H1 (cell line): Measurements from ENCODE around the gene FJX1.

ENCODE experiments used
- BRCA1 ChIP-seq: IDR thresholded peaks from 2 replicates; pipeline ENCODE4 v1.6.1; 2012; ENCODE audit warnings: low read depth, low read length, improper control_type of control experiment
- CHD1 ChIP-seq: IDR thresholded peaks from 2 replicates; pipeline ENCODE4 v1.6.1; 2012; ENCODE audit warnings: low read depth, low read length, improper control_type of control experiment
- CTCF ChIP-seq, 3 experiments: IDR thresholded peaks; 1 replicate in 2 of 3; 2 replicates in 1 of 3; pipeline versions ENCODE4 v1.5.1 to v1.6.1; 2011; ENCODE audit warnings: low read length in 3 of 3, mild to moderate bottlenecking in 3 of 3, inconsistent platforms in 2 of 3, low read depth in 1 of 3, moderate library complexity in 1 of 3; ENCODE audit not compliant: insufficient read depth in 1 of 3; ENCODE audit errors: control extremely low read depth in 1 of 3
- POLR2A ChIP-seq, 2 experiments: IDR thresholded peaks; 1 replicate in 1 of 2; 2 replicates in 1 of 2; pipeline ENCODE4 v1.6.1; 2011; ENCODE audit warnings: low read depth in 2 of 2, low read length in 2 of 2, mild to moderate bottlenecking in 2 of 2; ENCODE audit errors: control extremely low read depth in 1 of 2
- POLR2AphosphoS5 ChIP-seq: IDR thresholded peaks from 2 replicates; pipeline ENCODE4 v1.6.1; 2011; ENCODE audit warnings: low read depth, low read length
- YY1 ChIP-seq: IDR thresholded peaks from 2 replicates; pipeline ENCODE4 v1.6.1; 2011; ENCODE audit warnings: low read depth, mild to moderate bottlenecking, low read length
- TF ChIP-seq, protein P1 (sequence below): fragments of 300-600 bp; sonication (generic); IDR thresholded peaks from 2 replicates; pipeline ENCODE4 v1.7.1; 2012; ENCODE audit warnings: low read length, moderate library complexity, mild to moderate bottlenecking, inconsistent platforms; ENCODE audit not compliant: insufficient replicate concordance

GRCh38 chr11:35629914-35630313, 11.7 kb downstream of the FJX1 start:
- TF ChIP-seq, protein P1, sequence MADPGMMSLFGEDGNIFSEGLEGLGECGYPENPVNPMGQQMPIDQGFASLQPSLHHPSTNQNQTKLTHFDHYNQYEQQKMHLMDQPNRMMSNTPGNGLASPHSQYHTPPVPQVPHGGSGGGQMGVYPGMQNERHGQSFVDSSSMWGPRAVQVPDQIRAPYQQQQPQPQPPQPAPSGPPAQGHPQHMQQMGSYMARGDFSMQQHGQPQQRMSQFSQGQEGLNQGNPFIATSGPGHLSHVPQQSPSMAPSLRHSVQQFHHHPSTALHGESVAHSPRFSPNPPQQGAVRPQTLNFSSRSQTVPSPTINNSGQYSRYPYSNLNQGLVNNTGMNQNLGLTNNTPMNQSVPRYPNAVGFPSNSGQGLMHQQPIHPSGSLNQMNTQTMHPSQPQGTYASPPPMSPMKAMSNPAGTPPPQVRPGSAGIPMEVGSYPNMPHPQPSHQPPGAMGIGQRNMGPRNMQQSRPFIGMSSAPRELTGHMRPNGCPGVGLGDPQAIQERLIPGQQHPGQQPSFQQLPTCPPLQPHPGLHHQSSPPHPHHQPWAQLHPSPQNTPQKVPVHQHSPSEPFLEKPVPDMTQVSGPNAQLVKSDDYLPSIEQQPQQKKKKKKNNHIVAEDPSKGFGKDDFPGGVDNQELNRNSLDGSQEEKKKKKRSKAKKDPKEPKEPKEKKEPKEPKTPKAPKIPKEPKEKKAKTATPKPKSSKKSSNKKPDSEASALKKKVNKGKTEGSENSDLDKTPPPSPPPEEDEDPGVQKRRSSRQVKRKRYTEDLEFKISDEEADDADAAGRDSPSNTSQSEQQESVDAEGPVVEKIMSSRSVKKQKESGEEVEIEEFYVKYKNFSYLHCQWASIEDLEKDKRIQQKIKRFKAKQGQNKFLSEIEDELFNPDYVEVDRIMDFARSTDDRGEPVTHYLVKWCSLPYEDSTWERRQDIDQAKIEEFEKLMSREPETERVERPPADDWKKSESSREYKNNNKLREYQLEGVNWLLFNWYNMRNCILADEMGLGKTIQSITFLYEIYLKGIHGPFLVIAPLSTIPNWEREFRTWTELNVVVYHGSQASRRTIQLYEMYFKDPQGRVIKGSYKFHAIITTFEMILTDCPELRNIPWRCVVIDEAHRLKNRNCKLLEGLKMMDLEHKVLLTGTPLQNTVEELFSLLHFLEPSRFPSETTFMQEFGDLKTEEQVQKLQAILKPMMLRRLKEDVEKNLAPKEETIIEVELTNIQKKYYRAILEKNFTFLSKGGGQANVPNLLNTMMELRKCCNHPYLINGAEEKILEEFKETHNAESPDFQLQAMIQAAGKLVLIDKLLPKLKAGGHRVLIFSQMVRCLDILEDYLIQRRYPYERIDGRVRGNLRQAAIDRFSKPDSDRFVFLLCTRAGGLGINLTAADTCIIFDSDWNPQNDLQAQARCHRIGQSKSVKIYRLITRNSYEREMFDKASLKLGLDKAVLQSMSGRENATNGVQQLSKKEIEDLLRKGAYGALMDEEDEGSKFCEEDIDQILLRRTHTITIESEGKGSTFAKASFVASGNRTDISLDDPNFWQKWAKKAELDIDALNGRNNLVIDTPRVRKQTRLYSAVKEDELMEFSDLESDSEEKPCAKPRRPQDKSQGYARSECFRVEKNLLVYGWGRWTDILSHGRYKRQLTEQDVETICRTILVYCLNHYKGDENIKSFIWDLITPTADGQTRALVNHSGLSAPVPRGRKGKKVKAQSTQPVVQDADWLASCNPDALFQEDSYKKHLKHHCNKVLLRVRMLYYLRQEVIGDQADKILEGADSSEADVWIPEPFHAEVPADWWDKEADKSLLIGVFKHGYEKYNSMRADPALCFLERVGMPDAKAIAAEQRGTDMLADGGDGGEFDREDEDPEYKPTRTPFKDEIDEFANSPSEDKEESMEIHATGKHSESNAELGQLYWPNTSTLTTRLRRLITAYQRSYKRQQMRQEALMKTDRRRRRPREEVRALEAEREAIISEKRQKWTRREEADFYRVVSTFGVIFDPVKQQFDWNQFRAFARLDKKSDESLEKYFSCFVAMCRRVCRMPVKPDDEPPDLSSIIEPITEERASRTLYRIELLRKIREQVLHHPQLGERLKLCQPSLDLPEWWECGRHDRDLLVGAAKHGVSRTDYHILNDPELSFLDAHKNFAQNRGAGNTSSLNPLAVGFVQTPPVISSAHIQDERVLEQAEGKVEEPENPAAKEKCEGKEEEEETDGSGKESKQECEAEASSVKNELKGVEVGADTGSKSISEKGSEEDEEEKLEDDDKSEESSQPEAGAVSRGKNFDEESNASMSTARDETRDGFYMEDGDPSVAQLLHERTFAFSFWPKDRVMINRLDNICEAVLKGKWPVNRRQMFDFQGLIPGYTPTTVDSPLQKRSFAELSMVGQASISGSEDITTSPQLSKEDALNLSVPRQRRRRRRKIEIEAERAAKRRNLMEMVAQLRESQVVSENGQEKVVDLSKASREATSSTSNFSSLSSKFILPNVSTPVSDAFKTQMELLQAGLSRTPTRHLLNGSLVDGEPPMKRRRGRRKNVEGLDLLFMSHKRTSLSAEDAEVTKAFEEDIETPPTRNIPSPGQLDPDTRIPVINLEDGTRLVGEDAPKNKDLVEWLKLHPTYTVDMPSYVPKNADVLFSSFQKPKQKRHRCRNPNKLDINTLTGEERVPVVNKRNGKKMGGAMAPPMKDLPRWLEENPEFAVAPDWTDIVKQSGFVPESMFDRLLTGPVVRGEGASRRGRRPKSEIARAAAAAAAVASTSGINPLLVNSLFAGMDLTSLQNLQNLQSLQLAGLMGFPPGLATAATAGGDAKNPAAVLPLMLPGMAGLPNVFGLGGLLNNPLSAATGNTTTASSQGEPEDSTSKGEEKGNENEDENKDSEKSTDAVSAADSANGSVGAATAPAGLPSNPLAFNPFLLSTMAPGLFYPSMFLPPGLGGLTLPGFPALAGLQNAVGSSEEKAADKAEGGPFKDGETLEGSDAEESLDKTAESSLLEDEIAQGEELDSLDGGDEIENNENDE, result no peak
- TF ChIP-seq CTCF (IDR thresholded peaks at IDR 0.05; ENCODE audit: control extremely low read depth in 1 of 3, insufficient read depth in 1 of 3, low read depth in 1 of 3, low read length in 3 of 3) (no peak), YY1 (no peak), POLR2A (IDR thresholded peaks at IDR 0.05; ENCODE audit: control extremely low read depth in 1 of 2, low read depth in 2 of 2, low read length in 2 of 2) (no peak), POLR2AphosphoS5 (no peak), BRCA1 (no peak), CHD1 (no peak)
